Measurements from ENCODE around the gene RBMX. TPM values are rescaled to one million over a fixed set of nuclear protein-coding genes. Genes with fewer than 3 reads are reported as not detected.
"Not testable (repeated sequence)": the region's sequence is repeated elsewhere in the genome, so short reads cannot be mapped to it uniquely, and the experiment has no call there.

RBMX gene
- total and polyA plus RNA-seq, 2 of the 4 experiments (the other 2 are of a cell fraction), result 151 to 337 TPM

- WGBS, 2 experiments (ENCODE audit: extremely low coverage in 2 of 2, insufficient read length in 1 of 2), result 80% methylated on average over 1 of the region's 25 CpGs; no CpG with 5 or more reads in 1 of the 2 experiments
- H3K23ac ChIP-seq (ENCODE audit: low read depth, low read length); H3K14ac ChIP-seq (replicated peaks; ENCODE audit: low read depth, low read length); H3K9me1 ChIP-seq (ENCODE audit: insufficient read depth, low read length); POLR2A ChIA-PET (ENCODE audit: unreplicated experiment); H4K20me1 ChIP-seq (ENCODE audit: insufficient read depth, low read length); dilution Hi-C loops (cut with HindIII; ENCODE audit: low sequenced_read_pairs, unreplicated experiment); H3K56ac ChIP-seq (ENCODE audit: extremely low read depth, insufficient read depth, low read length); H2BK15ac ChIP-seq (ENCODE audit: low read depth, low read length); CTCF ChIA-PET; H3K4me3 ChIP-seq (ENCODE audit: insufficient read depth, low read depth, low read length); H3K4me1 ChIP-seq (ENCODE audit: control insufficient read depth, insufficient read depth, low read length); H3K27ac ChIP-seq (ENCODE audit: insufficient read depth, low read length); ATAC-seq (ENCODE audit: low read depth); H2BK20ac ChIP-seq (ENCODE audit: low read depth, low read length); H3K9me3 ChIP-seq (ENCODE audit: control insufficient read depth, insufficient read depth, low read length); H3K9ac ChIP-seq (ENCODE audit: low read depth, low read length); BruUV-seq (replicated peaks); H3K27me3 ChIP-seq (ENCODE audit: control insufficient read depth, insufficient read depth, low read length); H2AK5ac ChIP-seq (ENCODE audit: low read depth, low read length); DNase-seq; H3K4ac ChIP-seq (ENCODE audit: low read depth, low read length); H3K18ac ChIP-seq (ENCODE audit: low read depth, low read length); H3K36me3 ChIP-seq (ENCODE audit: control insufficient read depth, insufficient read depth, low read length); H2AFZ ChIP-seq (replicated peaks; ENCODE audit: low read length, poor library complexity); H2AK9ac ChIP-seq (replicated peaks; ENCODE audit: low read depth, low read length, poor library complexity); H4K8ac ChIP-seq (ENCODE audit: low read depth in 2 of 2, low read length in 2 of 2); H4K91ac ChIP-seq (ENCODE audit: insufficient read depth, low read depth, low read length); H2BK5ac ChIP-seq (ENCODE audit: low read depth, low read length, poor library complexity, severe bottlenecking); H4K5ac ChIP-seq (ENCODE audit: low read depth, low read length); H3K4me2 ChIP-seq (ENCODE audit: low read depth, low read length); H2BK120ac ChIP-seq (ENCODE audit: low read depth, low read length); H3K79me1 ChIP-seq (ENCODE audit: low read depth in 1 of 2, low read length in 2 of 2); in situ Hi-C loops (cut with MboI; ENCODE audit: low sequenced_read_pairs): not testable (repeated sequence)
- intact Hi-C loops (cut with micrococcal nuclease), result loop anchor here (10.0 kb wide), 1 partner anchor 317 kb away; no protein-coding TSS in a partner anchor
Observed at GRCh38 chrX:136921438-136921837, 40.9 kb upstream of the RBMX start.
